ENCODE measurements around the gene MYO1E.

DNA sequence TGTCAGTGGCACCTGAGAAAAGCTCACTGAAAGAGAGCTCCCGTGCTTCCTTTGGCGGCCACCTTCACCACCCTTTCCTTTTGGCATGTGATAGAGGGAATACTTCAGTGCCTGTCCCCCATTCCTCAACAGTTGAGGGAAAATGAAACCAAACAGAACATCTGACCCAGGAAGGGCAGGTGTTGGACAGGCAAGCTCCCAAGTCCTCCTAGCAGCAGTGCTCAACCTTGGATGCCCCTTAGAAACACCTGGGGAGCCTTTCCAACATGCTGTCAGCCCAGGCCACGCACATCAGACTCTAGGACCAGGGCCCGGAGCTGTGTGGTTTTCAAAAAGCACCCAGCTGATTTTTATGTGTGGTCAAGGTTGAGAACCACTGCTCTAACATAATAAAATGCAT lies 143.7 kb downstream of the MYO1E start:
- no peak for TF ChIP-seq POLR2A (IDR thresholded peaks at IDR 0.05)
- TF ChIP-seq, protein P1, sequence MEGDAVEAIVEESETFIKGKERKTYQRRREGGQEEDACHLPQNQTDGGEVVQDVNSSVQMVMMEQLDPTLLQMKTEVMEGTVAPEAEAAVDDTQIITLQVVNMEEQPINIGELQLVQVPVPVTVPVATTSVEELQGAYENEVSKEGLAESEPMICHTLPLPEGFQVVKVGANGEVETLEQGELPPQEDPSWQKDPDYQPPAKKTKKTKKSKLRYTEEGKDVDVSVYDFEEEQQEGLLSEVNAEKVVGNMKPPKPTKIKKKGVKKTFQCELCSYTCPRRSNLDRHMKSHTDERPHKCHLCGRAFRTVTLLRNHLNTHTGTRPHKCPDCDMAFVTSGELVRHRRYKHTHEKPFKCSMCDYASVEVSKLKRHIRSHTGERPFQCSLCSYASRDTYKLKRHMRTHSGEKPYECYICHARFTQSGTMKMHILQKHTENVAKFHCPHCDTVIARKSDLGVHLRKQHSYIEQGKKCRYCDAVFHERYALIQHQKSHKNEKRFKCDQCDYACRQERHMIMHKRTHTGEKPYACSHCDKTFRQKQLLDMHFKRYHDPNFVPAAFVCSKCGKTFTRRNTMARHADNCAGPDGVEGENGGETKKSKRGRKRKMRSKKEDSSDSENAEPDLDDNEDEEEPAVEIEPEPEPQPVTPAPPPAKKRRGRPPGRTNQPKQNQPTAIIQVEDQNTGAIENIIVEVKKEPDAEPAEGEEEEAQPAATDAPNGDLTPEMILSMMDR (IDR thresholded peaks at IDR 0.05) = no peak
- TF ChIP-seq POLR2AphosphoS5 (IDR thresholded peaks at IDR 0.05) = no peak

Measured in sigmoid colon (tissue), 4 donors.